ENCODE data around the gene ZNF24.

ZNF24 gene

DNA sequence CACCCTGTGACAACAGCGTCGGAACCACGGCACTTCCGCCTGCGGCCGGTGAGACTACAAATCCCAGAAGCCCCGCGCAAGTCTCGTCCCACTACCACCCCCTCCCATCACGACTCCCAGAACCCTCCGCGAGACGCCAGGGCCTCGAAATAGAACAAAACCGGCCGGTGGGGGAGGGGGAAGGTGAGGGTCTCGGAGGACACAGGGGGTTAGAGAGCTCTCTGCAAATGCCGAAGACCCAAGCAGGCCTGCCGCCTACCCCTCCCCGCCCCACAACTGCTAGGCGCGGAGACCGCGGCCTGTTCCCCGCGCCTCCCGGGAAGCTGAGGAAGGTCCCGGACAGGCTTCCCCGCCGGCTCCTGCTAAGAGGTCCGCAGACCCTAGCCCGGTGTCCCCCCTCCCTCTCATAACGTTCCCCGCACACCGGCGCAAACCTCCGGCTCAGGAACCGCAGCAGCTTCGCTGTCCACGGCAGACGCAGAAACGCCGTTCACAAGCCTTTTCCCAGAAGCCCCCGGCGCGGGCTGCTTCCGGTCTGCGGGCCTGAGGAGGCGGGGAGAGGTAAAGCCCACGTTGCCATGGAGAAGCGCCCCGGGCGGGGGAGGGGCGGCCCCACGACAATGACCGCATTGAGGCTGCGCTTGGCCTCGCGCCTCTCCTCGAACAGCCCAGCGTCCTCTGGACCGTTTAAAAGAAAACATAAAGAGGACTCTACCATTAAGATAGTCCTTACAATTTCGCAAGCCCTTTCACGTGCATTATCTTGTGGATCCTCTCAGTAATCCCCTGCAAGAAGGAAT lies at the start of gene ZNF24:
Gene ZNF24 (minus strand): TSS at position 485 of the 800 bp plus-strand sequence. CDS start 3,770 bp downstream, outside the sequence.
- peaks cover 16% of the 10 kb centered on the region for H3K36me3 ChIP-seq (ENCODE audit: control insufficient read depth, insufficient read depth, low read length, severe bottlenecking)
- peak within 1 kb of the TSS; percentile 98 for H3K9ac ChIP-seq (ENCODE audit: low read length)
- peaks cover 23% of the 10 kb centered on the region for H3K4me1 ChIP-seq (ENCODE audit: control insufficient read depth, insufficient read depth, low read length)
- peak; percentile 99 for DNase-seq (ENCODE audit: low read depth)
- peak within 1 kb of the TSS; percentile 94 for H3K4me3 ChIP-seq (ENCODE audit: low read length)
- H3K27me3 ChIP-seq (replicated peaks; ENCODE audit: control insufficient read depth, insufficient read depth, low read length), result no peaks in the 10 kb centered on the region
- no peaks in the 10 kb centered on the region for H3K9me3 ChIP-seq (ENCODE audit: control insufficient read depth, low read length)

DNA sequence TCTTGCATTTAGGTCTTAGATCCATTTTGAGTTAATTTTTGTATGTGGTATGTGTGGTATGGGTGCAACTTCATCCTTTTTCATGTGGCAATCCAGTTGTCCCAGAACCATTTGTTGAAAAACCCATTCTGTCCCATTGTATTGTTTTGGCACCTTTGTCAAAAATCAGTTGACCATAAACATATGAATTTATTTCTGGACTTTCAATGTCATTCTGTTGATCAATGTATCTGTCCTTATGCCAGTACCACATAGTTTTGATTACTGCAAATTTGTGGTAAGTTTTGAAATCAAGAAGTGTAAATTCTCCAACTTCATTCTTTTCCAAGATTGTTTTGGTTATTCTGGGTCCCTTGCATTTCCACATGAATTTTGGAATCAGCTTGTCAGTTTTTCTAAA lies 49.5 kb upstream of the ZNF24 start:
- no peak for DNase-seq (ENCODE audit: low read depth)
- Histone ChIP-seq H3K4me1 (ENCODE audit: control insufficient read depth, insufficient read depth, low read length) (peaks cover 28% of the 10 kb centered on the region), H3K9me3 (ENCODE audit: control insufficient read depth, low read length) (no peaks in the 10 kb centered on the region), H3K36me3 (ENCODE audit: control insufficient read depth, insufficient read depth, low read length, severe bottlenecking) (no peaks in the 10 kb centered on the region), H3K9ac (ENCODE audit: low read length) (peak overlapping the region; percentile 24), H3K4me3 (ENCODE audit: low read length) (no peak overlapping the region), H3K27me3 (replicated peaks; ENCODE audit: control insufficient read depth, insufficient read depth, low read length) (no peaks in the 10 kb centered on the region)

DNA sequence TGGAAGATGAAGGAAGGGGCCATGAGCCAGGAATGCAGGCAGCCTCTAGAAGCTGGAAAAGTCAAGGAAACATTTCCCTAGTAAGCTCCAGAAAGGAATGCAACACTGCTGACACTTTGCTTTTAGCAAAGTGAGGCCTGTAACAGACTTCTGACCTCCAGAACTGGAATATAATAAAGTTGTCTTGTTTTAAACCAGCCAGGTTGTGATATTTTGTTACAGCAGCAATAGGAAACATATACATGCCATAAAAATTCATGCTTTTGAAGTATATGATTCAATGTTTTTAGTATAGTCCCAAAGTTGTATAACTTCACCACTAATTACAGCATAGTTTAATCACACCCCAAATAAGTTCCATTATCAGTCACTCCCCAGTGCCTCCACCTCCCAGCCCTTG lies 48.2 kb upstream of the ZNF24 start:
- H3K36me3 ChIP-seq (ENCODE audit: control insufficient read depth, insufficient read depth, low read length, severe bottlenecking), result no peaks in the 10 kb centered on the region
- H3K4me1 ChIP-seq (ENCODE audit: control insufficient read depth, insufficient read depth, low read length), result peaks cover 39% of the 10 kb centered on the region
- H3K9ac ChIP-seq (ENCODE audit: low read length), result no peak overlapping the region
- no peak overlapping the region for H3K4me3 ChIP-seq (ENCODE audit: low read length)
- H3K9me3 ChIP-seq (ENCODE audit: control insufficient read depth, low read length), result no peaks in the 10 kb centered on the region
- no peak for DNase-seq (ENCODE audit: low read depth)
- no peaks in the 10 kb centered on the region for H3K27me3 ChIP-seq (replicated peaks; ENCODE audit: control insufficient read depth, insufficient read depth, low read length)

DNA sequence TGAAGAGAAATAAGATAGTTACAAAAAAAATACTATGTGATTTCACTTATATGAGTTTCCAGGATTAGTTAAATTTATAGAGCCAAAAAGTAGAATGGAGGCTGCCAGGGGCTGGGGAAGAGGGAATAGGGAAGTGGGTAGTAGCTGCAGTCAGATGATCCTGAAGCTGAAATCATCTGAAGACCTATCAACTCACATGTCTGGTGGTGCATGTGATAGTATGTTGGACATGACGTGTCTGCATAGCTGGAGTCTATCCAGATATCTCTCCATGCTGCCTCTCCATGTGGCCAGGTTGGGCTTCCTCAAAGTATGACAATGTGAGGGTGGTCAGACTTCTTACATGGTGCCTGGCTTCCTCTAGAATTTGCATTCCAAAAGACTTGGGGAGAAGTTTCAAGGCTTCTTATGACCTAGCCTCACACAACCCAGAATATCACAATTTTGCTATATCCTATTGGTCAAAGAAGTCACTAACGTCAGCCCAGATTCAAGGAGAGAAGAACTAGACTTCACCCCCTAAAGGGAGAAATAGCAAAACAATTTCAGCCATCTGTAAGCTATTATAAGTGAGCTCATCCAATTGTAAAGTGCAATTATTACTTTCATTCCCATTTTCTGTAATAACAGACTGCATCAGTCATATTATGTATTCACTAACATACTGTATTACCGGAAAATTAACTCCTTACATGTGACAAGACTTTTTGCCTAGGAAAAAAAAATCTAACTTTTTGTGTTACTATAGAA lies 46.9 kb upstream of the ZNF24 start:
- Histone ChIP-seq H3K27me3 (replicated peaks; ENCODE audit: control insufficient read depth, insufficient read depth, low read length) (no peaks in the 10 kb centered on the region), H3K4me1 (ENCODE audit: control insufficient read depth, insufficient read depth, low read length) (peaks cover 42% of the 10 kb centered on the region), H3K9ac (ENCODE audit: low read length) (no peak overlapping the region), H3K36me3 (ENCODE audit: control insufficient read depth, insufficient read depth, low read length, severe bottlenecking) (no peaks in the 10 kb centered on the region), H3K9me3 (ENCODE audit: control insufficient read depth, low read length) (no peaks in the 10 kb centered on the region), H3K4me3 (ENCODE audit: low read length) (no peak overlapping the region)
- DNase-seq (ENCODE audit: low read depth), result no peak

DNA sequence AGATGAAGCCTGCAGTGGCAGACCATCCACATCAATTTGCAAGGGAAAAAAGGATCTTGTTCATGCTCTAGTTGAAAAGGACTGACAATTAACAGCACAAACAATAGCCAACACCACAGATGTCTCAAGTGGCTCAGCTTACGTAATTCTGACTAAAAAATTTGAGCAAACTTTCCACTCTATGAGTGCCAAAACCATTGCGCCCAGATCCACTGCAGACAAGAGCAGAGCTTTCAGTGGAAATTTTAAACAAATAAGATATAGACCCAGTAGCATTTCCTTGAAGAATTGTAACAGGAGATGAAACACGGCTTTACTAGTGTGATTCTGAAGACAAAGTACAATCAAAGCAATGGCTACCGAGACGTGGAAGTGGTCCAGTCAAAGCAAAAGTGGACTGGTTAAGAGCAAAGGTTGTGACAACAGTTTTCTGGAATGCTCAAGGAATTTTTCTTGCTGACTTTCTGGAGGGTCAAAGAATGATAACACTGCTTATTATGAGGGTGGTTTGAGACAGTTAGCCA lies 44.9 kb upstream of the ZNF24 start:
- H3K4me1 ChIP-seq (ENCODE audit: control insufficient read depth, insufficient read depth, low read length), result peaks cover 38% of the 10 kb centered on the region
- peaks cover 3% of the 10 kb centered on the region for H3K27me3 ChIP-seq (replicated peaks; ENCODE audit: control insufficient read depth, insufficient read depth, low read length)
- H3K9ac ChIP-seq (ENCODE audit: low read length), result peak overlapping the region; percentile 59
- H3K9me3 ChIP-seq (ENCODE audit: control insufficient read depth, low read length), result no peaks in the 10 kb centered on the region
- H3K36me3 ChIP-seq (ENCODE audit: control insufficient read depth, insufficient read depth, low read length, severe bottlenecking), result no peaks in the 10 kb centered on the region
- DNase-seq (ENCODE audit: low read depth), result peak; percentile 67
- peak overlapping the region; percentile 69 for H3K4me3 ChIP-seq (ENCODE audit: low read length)

DNA sequence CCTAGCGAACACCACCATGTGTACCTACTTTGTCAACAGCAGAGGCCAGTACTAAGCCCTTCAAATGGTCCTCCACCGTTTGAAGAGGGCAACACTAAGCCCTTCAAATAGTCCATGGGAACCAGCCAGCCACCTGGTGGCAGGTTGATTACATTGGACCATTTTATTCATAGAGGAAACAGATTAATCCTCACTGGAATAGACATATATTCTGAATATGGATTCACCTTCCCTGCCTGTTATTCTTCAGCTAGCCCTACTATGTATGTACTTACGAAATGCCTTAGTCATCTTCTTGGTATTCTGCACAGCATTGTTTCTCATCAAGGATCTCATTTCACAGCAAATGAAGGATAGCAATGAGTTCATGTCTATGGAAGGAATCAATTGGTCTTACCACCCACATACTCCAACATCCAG lies 42.9 kb upstream of the ZNF24 start:
- Histone ChIP-seq H3K27me3 (replicated peaks; ENCODE audit: control insufficient read depth, insufficient read depth, low read length) (peaks cover 3% of the 10 kb centered on the region), H3K4me3 (ENCODE audit: low read length) (no peak overlapping the region), H3K4me1 (ENCODE audit: control insufficient read depth, insufficient read depth, low read length) (peaks cover 29% of the 10 kb centered on the region), H3K36me3 (ENCODE audit: control insufficient read depth, insufficient read depth, low read length, severe bottlenecking) (no peaks in the 10 kb centered on the region), H3K9me3 (ENCODE audit: control insufficient read depth, low read length) (peaks cover 1% of the 10 kb centered on the region), H3K9ac (ENCODE audit: low read length) (no peak overlapping the region)
- DNase-seq (ENCODE audit: low read depth), result peak; percentile 22

DNA sequence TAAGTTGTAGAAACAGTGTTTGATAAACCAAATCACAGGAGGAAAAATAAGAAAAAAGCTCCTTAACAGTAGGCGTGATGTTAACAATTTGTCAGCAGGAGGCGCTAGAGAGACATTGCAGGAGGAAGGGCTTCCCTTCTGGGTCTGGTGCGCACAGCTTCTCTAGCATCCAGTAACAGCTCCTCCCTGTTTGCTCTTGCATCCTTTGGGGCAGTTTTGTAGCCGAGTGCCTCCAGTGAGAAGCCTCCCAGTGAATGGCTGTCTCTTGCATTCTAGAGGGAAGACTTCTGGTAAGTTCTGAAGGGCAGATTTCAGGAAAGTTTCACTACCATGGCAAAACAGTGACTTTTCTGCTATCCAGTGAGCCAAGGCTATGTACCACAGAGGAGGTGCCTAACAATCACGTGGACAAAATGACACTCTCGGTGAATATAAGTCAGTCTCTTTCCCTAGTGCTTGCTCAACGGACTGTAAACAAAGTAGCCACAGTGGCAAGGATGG lies 42.4 kb upstream of the ZNF24 start:
- H3K4me3 ChIP-seq (ENCODE audit: low read length), result no peak overlapping the region
- H3K27me3 ChIP-seq (replicated peaks; ENCODE audit: control insufficient read depth, insufficient read depth, low read length), result peaks cover 3% of the 10 kb centered on the region
- peak; percentile 82 for DNase-seq (ENCODE audit: low read depth)
- no peaks in the 10 kb centered on the region for H3K36me3 ChIP-seq (ENCODE audit: control insufficient read depth, insufficient read depth, low read length, severe bottlenecking)
- peaks cover 3% of the 10 kb centered on the region for H3K9me3 ChIP-seq (ENCODE audit: control insufficient read depth, low read length)
- H3K4me1 ChIP-seq (ENCODE audit: control insufficient read depth, insufficient read depth, low read length), result peaks cover 29% of the 10 kb centered on the region
- no peak overlapping the region for H3K9ac ChIP-seq (ENCODE audit: low read length)

DNA sequence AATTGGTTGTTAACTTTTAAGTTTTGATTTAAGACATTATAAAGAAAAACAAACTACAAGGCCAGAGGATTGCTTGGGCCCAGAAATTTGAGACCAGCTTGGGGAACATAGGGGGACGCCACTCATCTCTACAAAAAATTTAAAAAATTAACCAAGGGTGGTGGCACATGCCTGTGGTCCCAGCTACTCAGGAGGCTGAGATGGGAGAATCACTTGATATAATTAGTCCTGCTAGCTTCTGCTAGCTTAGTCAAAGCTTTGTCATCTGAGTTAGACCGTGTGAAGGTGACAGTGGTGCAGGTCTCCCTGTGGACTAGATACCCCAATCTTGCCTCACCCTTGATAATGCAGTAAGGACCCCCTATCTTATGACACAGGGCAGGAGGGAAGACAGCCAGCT lies 38.9 kb upstream of the ZNF24 start:
- no peak overlapping the region for H3K4me3 ChIP-seq (ENCODE audit: low read length)
- H3K9me3 ChIP-seq (ENCODE audit: control insufficient read depth, low read length), result peaks cover 3% of the 10 kb centered on the region
- H3K36me3 ChIP-seq (ENCODE audit: control insufficient read depth, insufficient read depth, low read length, severe bottlenecking), result no peaks in the 10 kb centered on the region
- no peak for DNase-seq (ENCODE audit: low read depth)
- peaks cover 15% of the 10 kb centered on the region for H3K4me1 ChIP-seq (ENCODE audit: control insufficient read depth, insufficient read depth, low read length)
- H3K9ac ChIP-seq (ENCODE audit: low read length), result no peak overlapping the region
- H3K27me3 ChIP-seq (replicated peaks; ENCODE audit: control insufficient read depth, insufficient read depth, low read length), result peaks cover 7% of the 10 kb centered on the region

DNA sequence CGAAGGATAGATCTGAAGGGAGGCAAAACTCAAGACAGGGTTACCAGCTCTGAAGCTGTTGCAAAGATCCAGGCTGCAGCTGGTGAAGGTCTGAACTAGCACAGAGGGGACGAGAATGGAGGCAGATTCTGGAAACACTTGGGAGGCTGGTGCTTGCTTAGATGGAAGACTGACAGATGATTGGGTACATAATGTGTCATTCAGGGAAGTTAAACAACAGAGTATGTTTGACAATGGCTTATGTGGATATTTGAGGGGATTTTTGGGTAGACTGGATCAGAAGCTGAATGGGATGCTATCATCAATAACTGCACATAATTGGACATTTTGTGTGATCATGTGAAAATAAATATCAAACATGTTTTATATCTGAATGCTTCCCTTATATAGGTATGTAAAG lies 35.2 kb upstream of the ZNF24 start:
- Histone ChIP-seq H3K4me3 (ENCODE audit: low read length) (no peak overlapping the region), H3K27me3 (replicated peaks; ENCODE audit: control insufficient read depth, insufficient read depth, low read length) (peaks cover 4% of the 10 kb centered on the region), H3K9ac (ENCODE audit: low read length) (no peak overlapping the region), H3K4me1 (ENCODE audit: control insufficient read depth, insufficient read depth, low read length) (peaks cover 11% of the 10 kb centered on the region), H3K36me3 (ENCODE audit: control insufficient read depth, insufficient read depth, low read length, severe bottlenecking) (no peaks in the 10 kb centered on the region), H3K9me3 (ENCODE audit: control insufficient read depth, low read length) (peaks cover 3% of the 10 kb centered on the region)
- DNase-seq (ENCODE audit: low read depth), result no peak

DNA sequence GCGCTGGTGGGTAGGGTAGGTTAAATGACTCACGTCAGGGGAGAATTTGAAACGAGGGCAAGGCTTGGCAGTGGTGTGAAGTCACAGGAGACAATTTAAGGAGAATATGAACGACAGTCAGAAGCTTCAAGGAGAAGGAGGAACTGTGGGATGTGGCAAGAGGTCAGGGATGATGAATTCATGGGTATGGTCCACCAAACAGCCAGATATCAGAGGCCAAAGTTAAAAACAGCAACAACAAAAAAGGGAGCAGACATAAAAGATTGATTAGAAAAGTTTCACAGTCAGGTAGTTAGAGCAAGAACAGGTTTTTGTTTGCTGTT lies 34.3 kb upstream of the ZNF24 start:
- H3K9me3 ChIP-seq (ENCODE audit: control insufficient read depth, low read length), result peaks cover 3% of the 10 kb centered on the region
- no peaks in the 10 kb centered on the region for H3K36me3 ChIP-seq (ENCODE audit: control insufficient read depth, insufficient read depth, low read length, severe bottlenecking)
- no peak for DNase-seq (ENCODE audit: low read depth)
- H3K9ac ChIP-seq (ENCODE audit: low read length), result no peak overlapping the region
- H3K4me3 ChIP-seq (ENCODE audit: low read length), result no peak overlapping the region
- H3K27me3 ChIP-seq (replicated peaks; ENCODE audit: control insufficient read depth, insufficient read depth, low read length), result peaks cover 4% of the 10 kb centered on the region
- peaks cover 11% of the 10 kb centered on the region for H3K4me1 ChIP-seq (ENCODE audit: control insufficient read depth, insufficient read depth, low read length)

DNA sequence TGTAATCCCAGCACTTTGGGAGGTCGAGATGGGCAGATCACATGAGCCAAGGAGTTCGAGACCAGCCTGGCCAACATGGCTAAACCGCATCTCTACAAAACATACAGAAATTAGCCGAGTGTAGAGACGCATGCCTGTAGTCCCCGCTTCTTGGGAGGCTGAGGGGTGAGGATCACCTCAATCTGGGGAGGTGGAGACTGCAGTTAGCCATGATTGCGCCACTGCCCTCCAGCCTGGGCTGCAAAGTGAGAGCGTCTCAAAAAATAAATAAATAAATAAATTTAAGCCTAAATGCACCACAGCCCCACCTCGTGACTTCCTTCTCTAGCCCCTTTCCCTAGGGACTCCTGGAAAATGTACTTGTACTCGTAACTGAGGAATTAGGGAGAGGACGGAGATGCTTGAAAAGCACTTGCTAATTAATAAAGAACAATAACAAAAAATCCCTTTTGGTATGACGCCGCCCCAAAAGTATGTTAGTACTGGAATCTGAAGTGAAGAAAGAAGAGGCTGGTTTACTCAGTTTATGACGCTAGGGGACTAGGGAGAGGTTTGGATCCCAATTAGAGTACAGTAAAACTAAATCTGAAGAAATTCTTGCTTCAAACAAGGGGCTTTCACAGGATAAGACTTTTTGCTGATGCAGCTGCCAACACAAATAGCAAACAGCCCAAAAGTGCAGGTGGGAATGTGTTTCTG lies 33.8 kb upstream of the ZNF24 start:
- Histone ChIP-seq H3K9me3 (ENCODE audit: control insufficient read depth, low read length) (peaks cover 3% of the 10 kb centered on the region), H3K9ac (ENCODE audit: low read length) (no peak overlapping the region), H3K36me3 (ENCODE audit: control insufficient read depth, insufficient read depth, low read length, severe bottlenecking) (no peaks in the 10 kb centered on the region), H3K27me3 (replicated peaks; ENCODE audit: control insufficient read depth, insufficient read depth, low read length) (peaks cover 4% of the 10 kb centered on the region), H3K4me1 (ENCODE audit: control insufficient read depth, insufficient read depth, low read length) (peaks cover 11% of the 10 kb centered on the region), H3K4me3 (ENCODE audit: low read length) (no peak overlapping the region)
- peak; percentile 42 for DNase-seq (ENCODE audit: low read depth)

Data from adipocyte (in vitro differentiated cells).